GM19397 (cell line): Measurements from ENCODE around the gene HOXD3.

ENCODE experiments used
- ATAC-seq: cut with Tn5 transposase; IDR thresholded peaks from one replicate; pipeline ENCODE4 v1.9.1; 2021; ENCODE audit warnings: mild to moderate bottlenecking, moderate library complexity; ENCODE audit not compliant: unreplicated experiment

Gene HOXD3

GRCh38 chr2:176202491-176202890 lies 45.4 kb downstream of the HOXD3 start:
- no peak for ATAC-seq

GRCh38 chr2:176205126-176205525 lies 48.0 kb downstream of the HOXD3 start:
- no peak for ATAC-seq

- no peak for ATAC-seq
Measured at GRCh38 chr2:176206136-176206535, 49.0 kb downstream of the HOXD3 start.

GRCh38 chr2:176206682-176207081 lies 49.6 kb downstream of the HOXD3 start:
- ATAC-seq = no peak

GRCh38 chr2:176211110-176211509 lies 54.0 kb downstream of the HOXD3 start:
- no peak for ATAC-seq

- ATAC-seq = no peak
Measured at GRCh38 chr2:176212276-176212675, 55.2 kb downstream of the HOXD3 start.

GRCh38 chr2:176213406-176213805 lies 56.3 kb downstream of the HOXD3 start:
- ATAC-seq = no peak
